Neutrophil (primary cell): ENCODE measurements around the gene DENND1A.
"Not testable (repeated sequence)": the region's sequence is repeated elsewhere in the genome, so short reads cannot be mapped to it uniquely, and the experiment has no call there.

Source experiments
- H3K27ac ChIP-seq: fragments of 200-600 bp; sonication (generic); 2 replicates; pipeline ENCODE4 v1.5.1; 2016; ENCODE audit warnings: mild to moderate bottlenecking, moderate library complexity
- H3K27me3 ChIP-seq: fragments of 200-600 bp; sonication (generic); 2 replicates; pipeline ENCODE4 v1.6.0; 2016; ENCODE audit warnings: mild to moderate bottlenecking
- H3K36me3 ChIP-seq: fragments of 200-600 bp; sonication (generic); 2 replicates; pipeline ENCODE4 v1.5.1; 2017
- H3K4me1 ChIP-seq, 2 experiments: fragments of 200-600 bp in 1 of 2; sonication (generic) in 1 of 2; 1 replicate in 1 of 2; 2 replicates in 1 of 2; pipeline versions ENCODE4 v1.5.1 to v1.6.1; 2013 to 2016; ENCODE audit warnings: low read depth in 1 of 2, low read length in 1 of 2, mild to moderate bottlenecking in 1 of 2, moderate library complexity in 1 of 2; ENCODE audit not compliant: control insufficient read depth in 1 of 2, insufficient read depth in 1 of 2
- H3K4me3 ChIP-seq, 2 experiments: fragments of 200-600 bp in 1 of 2; sonication (generic) in 1 of 2; 1 replicate in 1 of 2; 2 replicates in 1 of 2; pipeline ENCODE4 v1.5.1; 2013 to 2016; ENCODE audit warnings: low read depth in 1 of 2, low read length in 1 of 2, mild to moderate bottlenecking in 1 of 2, moderate library complexity in 1 of 2
- H3K9me3 ChIP-seq: fragments of 200-600 bp; sonication (generic); 2 replicates; pipeline ENCODE4 v1.5.1; 2016
- CTCF ChIP-seq: fragments of 200-600 bp; sonication (generic); IDR thresholded peaks from 2 replicates; pipeline ENCODE4 v1.5.1; 2016; ENCODE audit warnings: antibody characterized with exemption

The DENND1A gene

GRCh38 chr9:123893115-123893514 lies 36.8 kb downstream of the DENND1A start:
- Histone ChIP-seq H3K9me3 (no peaks in the 10 kb centered on the region), H3K4me1 (no peaks in the 10 kb centered on the region), H3K27ac (no peak overlapping the region), H3K36me3 (no peaks in the 10 kb centered on the region), H3K27me3 (no peaks in the 10 kb centered on the region), H3K4me3 (no peak overlapping the region)
- TF ChIP-seq CTCF: no peak

- Histone ChIP-seq H3K9me3 (no peaks in the 10 kb centered on the region), H3K27ac (no peak overlapping the region), H3K4me1 (peaks cover 6 to 10% of the 10 kb centered on the region in 2 experiments), H3K4me3 (no peak overlapping the region), H3K36me3 (no peaks in the 10 kb centered on the region), H3K27me3 (no peaks in the 10 kb centered on the region)
- no peak for TF ChIP-seq CTCF
Observed at GRCh38 chr9:123887837-123888236, 42.1 kb downstream of the DENND1A start.

GRCh38 chr9:123885834-123886233 lies 44.1 kb downstream of the DENND1A start:
- H3K27me3 ChIP-seq, H3K9me3 ChIP-seq, H3K27ac ChIP-seq, H3K4me3 ChIP-seq, H3K36me3 ChIP-seq: not testable (repeated sequence)
- H3K4me1 ChIP-seq: peaks cover 6 to 10% of the 10 kb centered on the region in 2 experiments

- no peak overlapping the region for H3K4me3 ChIP-seq
- no peaks in the 10 kb centered on the region for H3K9me3 ChIP-seq
- peaks cover 6 to 10% of the 10 kb centered on the region in 2 experiments for H3K4me1 ChIP-seq
- no peak for TF ChIP-seq CTCF
- H3K27me3 ChIP-seq: no peaks in the 10 kb centered on the region
- no peaks in the 10 kb centered on the region for H3K36me3 ChIP-seq
- H3K27ac ChIP-seq: no peak overlapping the region
Observed at GRCh38 chr9:123883634-123884033, 46.3 kb downstream of the DENND1A start.

GRCh38 chr9:123881604-123882003 lies 48.3 kb downstream of the DENND1A start:
- Histone ChIP-seq H3K9me3 (no peaks in the 10 kb centered on the region), H3K27ac (no peak overlapping the region), H3K27me3 (no peaks in the 10 kb centered on the region), H3K4me1 (peaks cover 6 to 10% of the 10 kb centered on the region in 2 experiments), H3K4me3 (no peak overlapping the region), H3K36me3 (peaks cover 10% of the 10 kb centered on the region)
- no peak for TF ChIP-seq CTCF

- H3K4me3 ChIP-seq: no peak overlapping the region
Observed at GRCh38 chr9:123880420-123880819, 49.5 kb downstream of the DENND1A start.

More at GRCh38 chr9:123880420-123880819, 49.5 kb downstream of the DENND1A start:
- H3K36me3 ChIP-seq: peaks cover 13% of the 10 kb centered on the region
- H3K27me3 ChIP-seq: no peaks in the 10 kb centered on the region
- no peaks in the 10 kb centered on the region for H3K9me3 ChIP-seq
- peaks cover 6 to 10% of the 10 kb centered on the region in 2 experiments for H3K4me1 ChIP-seq
- H3K27ac ChIP-seq: no peak overlapping the region
- TF ChIP-seq CTCF: no peak
